ENCODE data around the gene SLX1A.
"Not testable (repeated sequence)": the region's sequence is repeated elsewhere in the genome, so short reads cannot be mapped to it uniquely, and the experiment has no call there.

Gene SLX1A

DNA sequence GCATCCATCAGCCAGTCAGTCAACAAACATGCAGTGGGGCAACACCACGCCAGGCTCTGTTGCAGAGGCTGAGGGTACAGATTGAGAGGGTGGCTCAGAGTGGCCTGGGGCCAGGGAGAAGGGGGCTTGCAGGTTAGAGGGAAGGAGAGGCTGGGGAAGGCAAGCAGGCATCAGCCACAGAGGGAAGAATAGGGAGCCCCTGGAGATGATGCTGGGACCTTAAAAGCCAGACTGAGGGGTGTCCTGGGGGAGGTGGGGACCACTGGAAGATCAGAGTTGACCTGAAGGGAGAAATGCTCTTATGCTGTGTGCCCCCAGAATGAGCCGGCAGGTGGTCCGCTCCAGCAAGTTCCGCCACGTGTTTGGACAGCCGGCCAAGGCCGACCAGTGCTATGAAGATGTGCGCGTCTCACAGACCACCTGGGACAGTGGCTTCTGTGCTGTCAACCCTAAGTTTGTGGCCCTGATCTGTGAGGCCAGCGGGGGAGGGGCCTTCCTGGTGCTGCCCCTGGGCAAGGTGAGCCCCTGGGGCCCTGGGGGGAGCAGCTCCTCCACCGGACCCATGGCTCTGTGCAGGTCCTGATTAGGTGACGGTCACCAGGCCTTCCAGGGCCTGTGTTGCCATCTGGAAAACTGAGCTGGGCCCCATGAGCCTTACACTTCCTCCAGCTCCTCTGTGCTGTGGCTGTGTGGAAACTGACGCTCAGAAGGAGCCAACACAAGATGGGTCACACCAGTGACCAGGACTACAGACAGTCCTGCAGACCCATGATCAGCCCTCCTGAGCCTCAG lies 8.6 kb upstream of the SLX1A start:
- peak; percentile 46 to 55 for DNase-seq

DNA sequence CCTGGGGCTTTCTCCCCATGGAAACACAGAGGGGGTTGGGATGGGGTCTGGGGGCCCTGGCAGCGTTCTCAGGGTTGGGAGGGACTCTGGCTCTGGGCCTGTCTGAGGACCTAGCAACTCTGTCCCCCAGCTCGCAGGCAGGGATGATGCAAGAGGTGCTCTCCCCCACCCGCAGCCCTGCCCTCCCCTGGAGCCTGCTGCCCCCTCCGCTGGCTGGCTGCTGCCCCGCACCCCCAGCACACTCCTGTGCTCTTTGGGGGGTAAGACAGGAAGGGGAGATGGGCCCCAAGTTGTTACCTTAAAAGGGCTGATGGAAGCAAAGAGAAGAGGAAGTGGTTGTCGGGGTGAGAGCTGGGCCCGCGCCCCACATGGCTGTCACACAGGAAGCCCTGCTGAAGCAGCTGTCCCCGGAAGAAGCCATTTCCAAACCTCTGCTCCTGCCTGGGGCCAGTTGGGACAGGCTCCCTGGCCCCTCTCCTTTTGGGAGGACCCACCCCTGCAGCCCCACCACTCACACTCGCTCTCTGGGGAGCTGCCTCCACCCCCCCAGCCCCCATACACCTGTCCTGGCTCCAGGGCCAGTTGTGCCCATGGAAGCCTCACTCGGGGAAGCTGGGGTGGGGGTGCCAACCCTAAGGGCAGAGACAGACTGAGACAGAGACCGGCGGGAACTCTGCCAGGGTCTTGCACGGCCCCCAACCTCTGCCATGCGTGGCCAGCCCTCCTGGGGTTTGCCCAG lies 7.8 kb upstream of the SLX1A start:
- peak; percentile 79 to 80 for DNase-seq

DNA sequence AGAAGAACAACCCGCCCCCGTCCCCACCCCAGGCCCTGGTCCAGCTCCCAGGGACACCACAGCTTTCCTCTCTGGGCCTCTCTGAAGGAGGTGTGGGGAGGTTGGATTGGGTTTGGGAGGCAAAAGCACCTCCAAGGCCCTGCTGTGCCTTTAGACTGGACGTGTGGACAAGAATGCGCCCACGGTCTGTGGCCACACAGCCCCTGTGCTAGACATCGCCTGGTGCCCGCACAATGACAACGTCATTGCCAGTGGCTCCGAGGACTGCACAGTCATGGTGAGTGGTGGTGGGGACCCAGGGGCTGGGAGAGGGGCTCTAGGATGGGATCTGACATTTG lies 7.3 kb upstream of the SLX1A start:
- DNase-seq: no peak

DNA sequence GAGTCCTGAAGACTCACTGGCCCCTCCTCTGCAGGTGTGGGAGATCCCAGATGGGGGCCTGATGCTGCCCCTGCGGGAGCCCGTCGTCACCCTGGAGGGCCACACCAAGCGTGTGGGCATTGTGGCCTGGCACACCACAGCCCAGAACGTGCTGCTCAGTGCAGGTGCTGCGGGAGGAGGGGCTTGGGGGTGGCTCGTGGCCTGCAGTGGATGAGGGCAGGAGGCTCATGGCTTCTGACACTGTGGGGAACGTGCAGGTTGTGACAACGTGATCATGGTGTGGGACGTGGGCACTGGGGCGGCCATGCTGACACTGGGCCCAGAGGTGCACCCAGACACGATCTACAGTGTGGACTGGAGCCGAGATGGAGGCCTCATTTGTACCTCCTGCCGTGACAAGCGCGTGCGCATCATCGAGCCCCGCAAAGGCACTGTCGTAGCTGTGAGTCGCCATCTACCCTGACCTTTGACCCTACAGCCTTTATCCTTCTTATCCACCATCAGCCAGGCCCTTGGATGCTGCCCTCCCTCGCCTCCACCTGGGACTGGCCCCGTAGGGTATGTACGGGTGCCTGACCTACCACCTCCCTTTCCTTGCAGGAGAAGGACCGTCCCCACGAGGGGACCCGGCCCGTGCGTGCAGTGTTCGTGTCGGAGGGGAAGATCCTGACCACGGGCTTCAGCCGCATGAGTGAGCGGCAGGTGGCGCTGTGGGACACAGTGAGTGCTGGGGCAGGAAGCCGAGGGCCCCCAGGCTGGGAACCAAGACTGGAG lies 6.7 kb upstream of the SLX1A start:
- DNase-seq: peak; percentile 92 to 93

DNA sequence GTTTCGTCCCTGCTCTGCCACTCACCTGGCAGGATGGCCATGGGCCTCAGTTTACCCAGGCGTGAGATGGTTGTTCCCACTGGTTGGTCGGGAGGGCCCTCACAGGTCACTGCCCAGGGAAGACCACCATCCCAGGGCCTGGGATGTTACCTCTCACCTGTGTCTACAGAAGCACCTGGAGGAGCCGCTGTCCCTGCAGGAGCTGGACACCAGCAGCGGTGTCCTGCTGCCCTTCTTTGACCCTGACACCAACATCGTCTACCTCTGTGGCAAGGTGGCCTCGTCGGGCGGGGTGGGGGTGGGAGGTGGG lies 6.2 kb upstream of the SLX1A start:
- no peak for DNase-seq

DNA sequence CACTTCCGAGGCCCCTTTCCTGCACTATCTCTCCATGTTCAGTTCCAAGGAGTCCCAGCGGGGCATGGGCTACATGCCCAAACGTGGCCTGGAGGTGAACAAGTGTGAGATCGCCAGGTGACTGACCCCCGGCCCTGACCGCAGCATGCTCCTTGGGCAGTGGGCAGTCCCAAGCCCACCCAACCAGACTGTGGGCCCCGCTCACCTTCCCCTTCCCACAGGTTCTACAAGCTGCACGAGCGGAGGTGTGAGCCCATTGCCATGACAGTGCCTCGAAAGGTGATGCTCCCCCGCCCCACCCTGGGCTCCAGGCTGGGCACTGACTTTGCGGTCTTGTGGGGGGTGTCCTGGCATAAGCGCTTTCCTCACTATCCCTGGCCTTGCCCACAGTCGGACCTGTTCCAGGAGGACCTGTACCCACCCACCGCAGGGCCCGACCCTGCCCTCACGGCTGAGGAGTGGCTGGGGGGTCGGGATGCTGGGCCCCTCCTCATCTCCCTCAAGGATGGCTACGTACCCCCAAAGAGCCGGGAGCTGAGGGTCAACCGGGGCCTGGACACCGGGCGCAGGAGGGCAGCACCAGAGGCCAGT lies 5.6 kb upstream of the SLX1A start:
- DNase-seq: peak; percentile 13 to 17

DNA sequence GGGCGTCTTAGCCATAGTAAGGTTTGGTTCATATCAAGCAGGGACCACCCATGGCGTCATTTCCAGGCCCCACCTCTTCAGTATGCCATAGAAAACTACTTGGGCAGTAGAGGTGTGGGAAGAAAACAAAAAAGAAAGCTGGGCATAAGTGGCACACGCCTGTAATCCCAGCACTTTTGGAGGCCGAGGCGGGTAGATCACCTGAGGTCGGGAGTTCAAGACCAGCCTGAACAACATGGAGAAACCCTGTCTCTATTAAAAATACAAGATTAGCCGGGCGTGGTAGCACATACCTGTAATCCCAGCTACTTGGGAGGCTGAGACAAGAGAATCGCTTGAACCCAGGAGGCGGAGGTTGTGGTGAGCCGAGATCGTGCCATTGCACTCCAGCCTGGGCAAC lies 2.5 kb upstream of the SLX1A start:
- DNase-seq: not testable (repeated sequence)

DNA sequence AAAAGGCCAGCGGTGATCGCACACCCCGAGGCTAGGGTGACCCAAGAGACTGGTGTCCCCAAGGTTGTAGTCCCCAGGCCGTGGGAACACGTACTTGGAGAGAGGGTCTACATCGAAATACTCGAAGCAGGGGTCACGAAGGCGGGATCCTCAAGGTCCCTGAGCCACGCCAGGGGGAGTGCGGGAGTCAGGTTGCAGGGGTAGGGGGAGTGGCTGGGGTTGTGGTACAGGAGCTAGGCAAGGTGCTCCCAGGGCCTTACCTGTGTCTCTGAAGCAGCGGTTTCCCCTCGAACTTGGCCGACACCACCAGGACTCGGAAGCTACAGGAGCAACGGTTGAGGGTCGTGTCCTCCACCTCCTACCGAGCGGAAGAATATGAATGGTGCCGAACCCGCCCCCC lies 577 bp upstream of the SLX1A start:
- not testable (repeated sequence) for DNase-seq

DNA sequence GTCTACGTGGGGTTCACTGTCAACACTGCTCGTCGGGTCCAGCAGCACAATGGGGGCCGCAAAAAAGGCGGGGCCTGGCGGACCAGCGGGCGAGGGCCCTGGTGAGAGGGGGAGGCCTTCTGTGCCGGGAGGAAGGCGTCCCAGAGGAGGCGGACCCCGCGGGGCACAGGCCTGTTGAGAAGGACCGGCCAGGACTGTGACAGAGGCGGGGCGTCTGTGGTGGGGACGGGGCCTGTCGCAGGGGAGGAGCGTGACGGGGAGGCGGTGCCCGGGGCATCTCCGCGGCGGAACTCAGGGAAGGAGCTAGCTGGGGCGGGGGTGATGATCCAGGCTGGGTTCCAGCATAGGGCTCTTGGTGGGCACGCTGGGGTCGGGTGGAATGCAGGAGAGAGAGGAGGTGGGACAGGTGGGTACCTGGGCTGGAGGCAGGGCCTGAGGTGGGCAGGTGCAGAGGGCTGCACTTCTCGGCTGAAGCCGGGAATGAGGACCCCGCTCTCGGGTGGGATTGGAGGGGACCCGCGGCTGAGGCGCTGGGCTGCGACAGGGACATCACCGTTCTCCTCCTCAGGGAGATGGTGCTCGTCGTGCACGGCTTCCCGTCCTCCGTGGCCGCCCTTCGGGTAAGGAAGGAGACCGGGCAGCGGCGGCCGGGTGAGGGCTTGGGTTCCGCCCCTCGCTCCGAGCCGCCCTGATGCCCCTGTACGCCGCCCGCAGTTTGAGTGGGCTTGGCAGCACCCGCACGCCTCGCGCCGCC lies 674 bp downstream of the SLX1A start:
- peak in 1 of 2 donors; percentile 18 for DNase-seq

DNA sequence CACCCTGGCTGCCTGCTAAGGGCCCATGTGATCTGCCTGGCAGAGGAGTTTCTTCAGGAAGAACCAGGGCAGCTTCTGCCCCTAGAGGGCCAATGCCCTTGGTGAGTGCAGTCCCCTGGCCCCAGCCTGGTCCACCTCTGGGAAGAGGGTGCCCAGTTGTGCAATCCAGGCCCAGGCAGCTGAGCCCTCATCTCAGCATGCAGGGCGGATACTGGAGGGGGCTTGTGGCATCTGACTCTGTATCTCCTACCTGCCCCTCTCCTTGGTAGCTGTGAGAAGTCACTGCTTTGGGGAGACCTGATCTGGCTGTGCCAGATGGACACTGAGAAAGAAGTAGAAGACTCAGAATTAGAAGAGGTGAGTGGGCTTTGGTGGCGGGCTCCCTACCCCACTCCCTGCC lies 3.3 kb downstream of the SLX1A start:
- DNase-seq: peak in 1 of 2 donors; percentile 15

DNA sequence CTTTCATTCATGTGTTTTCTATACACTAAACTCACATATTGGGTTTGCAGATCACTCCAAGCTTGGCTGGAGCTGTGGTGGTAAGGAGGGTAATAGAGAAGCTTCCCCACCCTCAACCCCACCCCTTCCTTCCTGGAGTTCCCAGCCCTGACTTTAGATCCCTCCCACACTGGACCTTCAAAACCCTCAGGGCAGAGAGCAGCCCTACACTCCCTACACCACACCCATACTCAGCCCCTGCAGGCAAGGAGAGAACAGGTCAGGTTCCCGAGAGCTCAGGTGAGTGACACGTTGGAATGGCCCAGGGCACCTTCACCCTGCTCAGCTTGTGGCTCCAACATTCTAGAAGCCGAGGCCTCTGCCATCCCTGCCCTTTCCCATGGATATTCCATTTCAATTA lies 5.4 kb downstream of the SLX1A start, which contains the start of gene SULT1A3:
TSS of gene SULT1A3 (plus strand) at position 207 of the 400 bp plus-strand sequence. CDS start 1,474 bp downstream, outside the sequence.
- not testable (repeated sequence) for DNase-seq

DNA sequence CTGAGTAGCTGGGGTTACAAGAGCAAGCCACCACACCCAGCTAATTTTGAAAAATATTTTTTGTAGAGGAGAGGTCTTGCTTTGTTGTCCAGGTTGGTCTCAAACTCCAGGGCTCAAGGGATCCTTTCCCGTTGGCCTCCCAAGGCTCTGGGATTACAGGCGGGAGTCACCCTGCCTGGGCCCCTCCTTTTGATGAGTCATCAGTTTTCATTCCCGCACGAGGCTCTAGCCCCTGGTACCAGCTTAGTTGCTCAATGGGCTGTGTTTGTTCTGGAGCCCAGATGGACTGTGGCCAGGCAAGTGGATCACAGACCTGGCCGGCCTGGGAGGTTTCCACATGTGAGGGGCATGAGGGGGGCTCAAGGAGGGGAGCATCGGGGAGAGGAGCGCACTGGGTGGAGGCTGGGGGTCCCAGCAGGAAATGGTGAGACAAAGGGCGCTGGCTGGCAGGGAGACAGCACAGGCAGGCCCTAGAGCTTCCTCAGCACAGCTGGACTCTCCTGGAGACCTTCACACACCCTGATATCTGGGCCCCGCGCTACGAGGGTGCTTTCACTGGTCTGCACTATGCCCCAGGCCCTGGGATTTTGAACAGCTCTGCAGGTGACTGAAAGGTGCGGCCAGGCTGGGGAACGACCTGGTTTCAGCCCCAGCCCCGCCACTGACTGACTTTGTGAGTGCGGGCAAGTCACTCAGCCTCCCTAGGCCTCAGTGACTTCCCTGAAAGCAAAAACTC lies 6.1 kb downstream of the SLX1A start:
- not testable (repeated sequence) for DNase-seq

DNA sequence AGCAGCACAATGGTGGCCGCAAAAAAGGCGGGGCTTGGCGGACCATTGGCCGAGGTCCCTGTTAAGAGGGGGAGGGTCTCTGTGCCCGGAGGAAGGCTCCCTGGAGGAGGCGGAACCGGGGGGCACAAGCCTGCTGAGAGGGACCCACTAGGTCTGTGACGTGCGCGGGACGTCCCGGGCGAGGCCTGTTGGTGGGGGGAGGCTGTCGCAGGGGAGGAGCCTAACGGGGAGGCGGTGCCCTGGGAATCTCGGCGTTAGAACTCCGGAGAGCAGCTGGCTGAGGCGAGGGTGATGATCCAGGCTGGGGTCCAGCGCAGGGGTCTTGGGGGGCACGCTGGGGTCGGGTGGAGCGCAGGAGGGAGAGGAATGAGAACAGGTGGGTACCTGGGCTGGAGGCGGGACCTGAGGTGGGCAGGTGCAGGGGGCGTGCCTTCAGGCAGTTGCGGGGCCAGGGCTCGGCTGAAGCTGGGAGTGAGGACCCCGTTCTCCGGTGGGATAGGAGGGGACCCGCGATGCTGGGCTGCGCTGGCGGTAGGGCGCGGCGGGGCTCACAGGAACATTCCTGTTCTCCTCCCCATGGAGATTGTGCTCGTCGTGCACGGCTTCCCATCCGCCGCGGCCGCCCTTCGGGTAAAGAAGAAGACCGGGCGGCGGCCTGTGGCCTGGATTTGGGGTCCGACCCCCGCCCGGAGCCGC lies 12.0 kb downstream of the SLX1A start:
- DNase-seq: peak in 1 of 2 donors; percentile 15

DNA sequence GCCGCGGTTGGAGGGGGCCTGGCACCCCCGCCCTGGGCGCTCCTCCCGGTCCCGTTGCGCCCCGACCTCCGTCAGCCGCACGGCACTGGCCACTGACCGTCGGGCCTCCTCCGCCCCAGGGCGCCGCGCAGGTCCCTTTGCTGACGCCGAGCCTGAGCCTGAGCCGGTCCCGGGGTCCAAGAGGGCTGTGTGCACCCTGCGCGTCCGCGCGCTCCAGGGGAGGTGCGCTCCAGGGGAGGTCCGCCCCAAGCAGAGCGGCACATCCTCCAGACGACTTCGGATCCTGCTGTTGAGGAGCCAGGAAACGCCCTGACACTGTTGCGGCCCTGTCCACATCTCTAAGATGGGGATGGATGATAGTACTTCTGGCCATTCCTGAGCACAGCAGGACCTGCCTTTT lies 12.6 kb downstream of the SLX1A start:
- DNase-seq: not testable (repeated sequence)

DNA sequence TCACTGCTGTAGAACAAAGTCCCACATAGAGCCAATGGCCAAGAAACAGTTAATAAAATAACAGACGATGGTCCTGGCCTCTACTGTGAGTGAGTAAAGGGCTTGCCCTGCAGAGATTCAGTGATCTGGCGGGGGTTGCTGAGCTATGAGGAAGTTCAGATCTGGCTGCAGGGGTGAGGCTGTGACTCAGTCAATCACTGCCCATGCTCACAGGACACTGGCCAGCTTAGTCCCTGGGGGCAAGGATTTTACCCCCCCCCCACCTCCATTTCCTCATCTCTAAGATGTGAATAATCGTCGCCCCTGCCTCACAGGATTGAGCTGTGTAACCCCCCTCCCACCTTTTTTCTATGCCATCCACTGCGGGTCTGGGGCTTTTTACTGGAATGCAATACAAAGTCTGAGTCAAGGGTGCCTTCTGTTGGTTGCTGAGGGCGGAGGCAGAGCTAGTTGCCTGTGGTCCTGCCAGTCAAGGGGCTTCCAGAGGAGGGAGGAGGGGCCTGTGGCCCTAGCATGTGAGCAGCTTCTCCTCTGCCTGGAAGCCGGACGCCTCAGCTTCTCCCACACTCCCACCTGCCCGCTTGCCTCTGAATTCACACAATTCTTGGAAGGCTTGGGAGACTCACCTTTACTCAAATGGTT lies 13.5 kb downstream of the SLX1A start:
- DNase-seq: not testable (repeated sequence)

DNA sequence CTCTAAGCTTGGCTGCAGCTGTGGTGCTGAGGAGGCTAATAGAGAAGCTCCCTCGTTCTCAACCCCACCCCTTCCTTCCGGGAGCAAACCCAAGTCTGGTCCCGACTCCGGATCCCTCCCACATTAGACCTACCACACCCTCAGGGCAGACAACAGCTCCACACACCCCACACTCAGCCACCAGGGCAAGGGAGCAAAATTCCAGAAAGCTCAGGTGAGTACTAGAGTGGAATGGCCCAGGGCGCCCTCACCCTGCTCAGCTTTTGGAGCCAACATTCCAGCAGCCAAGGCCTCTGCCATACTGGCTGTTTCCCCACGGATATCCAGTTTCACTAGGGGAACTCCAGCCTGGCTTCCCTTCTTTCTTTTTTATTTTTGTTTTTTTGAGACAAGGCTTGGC lies 15.4 kb downstream of the SLX1A start:
- DNase-seq: peak in 1 of 2 donors; percentile 36

DNA sequence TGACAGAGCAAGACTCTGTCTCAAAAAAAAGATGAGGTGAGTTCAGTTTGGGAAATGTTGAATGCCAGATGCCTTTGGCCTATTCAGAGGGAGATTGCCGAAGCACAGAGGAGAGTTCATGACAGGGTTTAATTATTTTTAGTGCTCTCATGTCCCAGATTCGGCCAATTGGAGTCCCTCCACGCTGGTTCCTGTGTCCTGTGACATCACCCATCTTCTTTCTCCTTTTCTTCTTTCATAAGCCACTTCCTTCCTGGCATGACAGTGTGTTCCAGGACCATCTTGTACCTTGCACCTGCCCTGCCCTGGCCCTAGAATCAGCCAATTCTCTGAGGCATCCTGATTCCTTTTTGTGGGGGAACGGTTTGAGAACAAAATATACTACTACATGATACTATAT lies 17.7 kb downstream of the SLX1A start:
- not testable (repeated sequence) for DNase-seq

DNA sequence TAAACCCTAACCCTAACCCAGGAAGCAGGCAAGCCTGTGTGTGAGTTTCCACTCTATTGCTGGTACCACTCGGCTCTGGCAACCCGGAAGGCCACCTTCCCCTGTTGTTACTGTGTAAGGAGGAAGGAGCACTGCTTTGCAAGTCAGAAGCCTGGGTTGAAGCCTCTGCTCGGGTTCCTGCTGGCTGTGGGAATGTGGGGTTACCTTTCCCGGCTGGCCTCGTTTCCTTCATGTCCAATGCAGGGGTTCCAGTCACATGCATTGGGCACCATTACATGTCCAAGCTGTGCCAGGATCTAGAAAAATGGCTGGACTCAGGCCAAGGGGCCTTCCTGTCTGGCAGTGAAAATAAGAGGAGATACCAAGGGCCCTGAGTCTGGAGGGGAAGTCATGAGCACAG lies 23.4 kb downstream of the SLX1A start:
- not testable (repeated sequence) for DNase-seq
